MM.1S (cell line): Measurements from ENCODE around the gene OR51B5.

Experiments used
- DNase-seq: peaks from one replicate; pipeline ENCODE4 v3.0.0-alpha.2; 2015
- H2AFZ ChIP-seq: fragments of 300-600 bp; sonication (generic); 2 replicates; pipeline ENCODE4 v1.6.0; 2016; ENCODE audit warnings: antibody characterized with exemption, low read length
- H3F3A ChIP-seq: fragments of 300-600 bp; sonication (generic); 2 replicates; pipeline ENCODE4 v1.6.1; 2016; ENCODE audit warnings: mild to moderate bottlenecking, antibody characterized with exemption, low read length, moderate library complexity, mixed read lengths; ENCODE audit not compliant: insufficient read depth
- H3K27ac ChIP-seq: fragments of 300-600 bp; sonication (generic); 2 replicates; pipeline ENCODE4 v1.5.1; 2016; ENCODE audit warnings: mild to moderate bottlenecking, low read length
- H3K27me3 ChIP-seq: fragments of 300-600 bp; sonication (generic); replicated peaks from 2 replicates; pipeline ENCODE4 v1.6.0; 2016; ENCODE audit warnings: low read length; ENCODE audit not compliant: insufficient read depth
- H3K36me3 ChIP-seq: fragments of 300-600 bp; sonication (generic); replicated peaks from 2 replicates; pipeline ENCODE4 v1.6.1; 2016; ENCODE audit warnings: mild to moderate bottlenecking, low read length, mixed read lengths; ENCODE audit not compliant: insufficient read depth
- H3K4me1 ChIP-seq: fragments of 300-600 bp; sonication (generic); 2 replicates; pipeline ENCODE4 v1.6.1; 2016; ENCODE audit warnings: low read length, mixed read lengths
- H3K4me2 ChIP-seq: fragments of 300-600 bp; sonication (generic); 2 replicates; pipeline ENCODE4 v1.6.0; 2016; ENCODE audit warnings: low read depth, low read length
- H3K4me3 ChIP-seq: fragments of 300-600 bp; sonication (generic); 2 replicates; pipeline ENCODE4 v1.5.1; 2016; ENCODE audit warnings: low read length, mixed read lengths
- H3K79me2 ChIP-seq: fragments of 300-600 bp; sonication (generic); 2 replicates; pipeline ENCODE4 v1.6.1; 2016; ENCODE audit warnings: mixed run types, low read length, mixed read lengths
- H3K9ac ChIP-seq: fragments of 300-600 bp; sonication (generic); 2 replicates; pipeline ENCODE4 v1.6.1; 2016; ENCODE audit warnings: low read length, mixed read lengths
- H3K9me2 ChIP-seq: fragments of 300-600 bp; sonication (generic); replicated peaks from 2 replicates; pipeline ENCODE4 v1.6.1; 2016; ENCODE audit warnings: mild to moderate bottlenecking, low read length, mixed read lengths; ENCODE audit not compliant: insufficient read depth
- H3K9me3 ChIP-seq: fragments of 300-600 bp; sonication (generic); replicated peaks from 2 replicates; pipeline ENCODE4 v1.6.1; 2016; ENCODE audit warnings: mild to moderate bottlenecking, low read length, mixed read lengths; ENCODE audit not compliant: insufficient read depth
- H4K20me1 ChIP-seq: fragments of 300-600 bp; sonication (generic); 2 replicates; pipeline ENCODE4 v1.6.1; 2016; ENCODE audit warnings: mild to moderate bottlenecking, low read length, moderate library complexity, mixed read lengths; ENCODE audit not compliant: insufficient read depth
- CTCF ChIP-seq: fragments of 300-600 bp; sonication (generic); IDR thresholded peaks from 2 replicates; pipeline ENCODE4 v1.5.1; 2016; ENCODE audit warnings: antibody characterized with exemption, low read length, mixed read lengths
- EZH2 ChIP-seq: fragments of 300-600 bp; sonication (generic); optimal IDR thresholded peaks from 2 replicates; pipeline ENCODE3; 2017; ENCODE audit warnings: low read depth, mild to moderate bottlenecking, antibody characterized with exemption, low read length, mixed read lengths
- EZH2phosphoT487 ChIP-seq: fragments of 300-600 bp; sonication (generic); IDR thresholded peaks from 2 replicates; pipeline ENCODE4 v1.6.1; 2018; ENCODE audit warnings: antibody characterized with exemption, low read length

Gene OR51B5

GRCh38 chr11:5351208-5351607 lies 7.9 kb upstream of the OR51B5 start, which contains the start of gene OR51B6:
OR51B6 (plus strand) TSS chr11:5351508; CDS start chr11:5351508, 0 bp downstream.
- no peak for TF ChIP-seq EZH2
- TF ChIP-seq CTCF, result no peak
- no peak for TF ChIP-seq EZH2phosphoT487
- no peaks in the 10 kb centered on the region for H3K9me3 ChIP-seq
- H3K36me3 ChIP-seq, result no peaks in the 10 kb centered on the region
- H3K27ac ChIP-seq, result no peak within 1 kb of the TSS
- H3K9ac ChIP-seq, result no peak within 1 kb of the TSS
- no peaks in the 10 kb centered on the region for H3K79me2 ChIP-seq
- no peak within 1 kb of the TSS for H3K4me3 ChIP-seq
- H2AFZ ChIP-seq, result no peak within 1 kb of the TSS
- no peaks in the 10 kb centered on the region for H3F3A ChIP-seq
- DNase-seq, result no peak
- no peak within 1 kb of the TSS for H3K4me2 ChIP-seq
- no peaks in the 10 kb centered on the region for H3K9me2 ChIP-seq
- H3K4me1 ChIP-seq, result no peaks in the 10 kb centered on the region
- H3K27me3 ChIP-seq, result no peaks in the 10 kb centered on the region
- no peaks in the 10 kb centered on the region for H4K20me1 ChIP-seq

GRCh38 chr11:5349550-5349949 lies 6.2 kb upstream of the OR51B5 start:
- no peaks in the 10 kb centered on the region for H3K36me3 ChIP-seq
- no peak overlapping the region for H2AFZ ChIP-seq
- H4K20me1 ChIP-seq, result no peaks in the 10 kb centered on the region
- no peak overlapping the region for H3K9ac ChIP-seq
- H3K79me2 ChIP-seq, result no peaks in the 10 kb centered on the region
- no peak overlapping the region for H3K4me2 ChIP-seq
- no peak for DNase-seq
- TF ChIP-seq CTCF (no peak), EZH2 (no peak), EZH2phosphoT487 (no peak)
- H3K9me2 ChIP-seq, result no peaks in the 10 kb centered on the region
- H3K27ac ChIP-seq, result no peak overlapping the region
- no peaks in the 10 kb centered on the region for H3F3A ChIP-seq
- no peak overlapping the region for H3K4me3 ChIP-seq
- H3K9me3 ChIP-seq, result no peaks in the 10 kb centered on the region
- H3K4me1 ChIP-seq, result no peaks in the 10 kb centered on the region
- H3K27me3 ChIP-seq, result no peaks in the 10 kb centered on the region

GRCh38 chr11:5348551-5349194 lies 5.3 kb upstream of the OR51B5 start:
- DNase-seq, result no peak
- Histone ChIP-seq H3K9me2 (no peaks in the 10 kb centered on the region), H3K4me3 (no peak overlapping the region), H3K27ac (no peak overlapping the region), H2AFZ (no peak overlapping the region), H3K4me2 (no peak overlapping the region), H3F3A (no peaks in the 10 kb centered on the region), H3K79me2 (no peaks in the 10 kb centered on the region), H3K27me3 (no peaks in the 10 kb centered on the region), H4K20me1 (no peaks in the 10 kb centered on the region), H3K9ac (no peak overlapping the region), H3K4me1 (no peaks in the 10 kb centered on the region), H3K36me3 (no peaks in the 10 kb centered on the region), H3K9me3 (no peaks in the 10 kb centered on the region)
- TF ChIP-seq EZH2 (no peak), CTCF (no peak), EZH2phosphoT487 (no peak)
